Endothelial cell (in vitro differentiated cells): ENCODE data around the gene ZMPSTE24. TPM values are rescaled to one million over a fixed set of nuclear protein-coding genes. Genes with fewer than 3 reads are reported as not detected.

Experiments used
- DNase-seq: peaks from one replicate; pipeline ENCODE4 v3.0.0; 2021; ENCODE audit warnings: low spot score
- H3K27ac Mint-ChIP-seq: one replicate; pipeline ENCODE4 v1.8.0; 2021; ENCODE audit warnings: mixed read lengths, inconsistent platforms; ENCODE audit not compliant: unreplicated experiment
- H3K27me3 Mint-ChIP-seq: one replicate; pipeline ENCODE4 v1.8.0; 2021; ENCODE audit warnings: mild to moderate bottlenecking, moderate library complexity, mixed read lengths, inconsistent platforms; ENCODE audit not compliant: unreplicated experiment
- H3K36me3 Mint-ChIP-seq: one replicate; pipeline ENCODE4 v1.8.0; 2021; ENCODE audit warnings: mild to moderate bottlenecking, low read depth, mixed read lengths, inconsistent platforms; ENCODE audit not compliant: unreplicated experiment
- H3K4me1 Mint-ChIP-seq: one replicate; pipeline ENCODE4 v1.8.0; 2021; ENCODE audit warnings: mild to moderate bottlenecking, mixed read lengths, inconsistent platforms; ENCODE audit not compliant: unreplicated experiment
- H3K4me3 Mint-ChIP-seq: one replicate; pipeline ENCODE4 v1.8.0; 2021; ENCODE audit warnings: mild to moderate bottlenecking, mixed read lengths, inconsistent platforms; ENCODE audit not compliant: unreplicated experiment
- H3K9me3 Mint-ChIP-seq: one replicate; pipeline ENCODE4 v1.8.0; 2021; ENCODE audit warnings: mixed read lengths, inconsistent platforms; ENCODE audit not compliant: unreplicated experiment
- CTCF ChIP-seq: fragments of 200-600 bp; sonication (generic); IDR thresholded peaks from one replicate; pipeline ENCODE4 v1.5.0; 2021; ENCODE audit warnings: antibody characterized with exemption; ENCODE audit not compliant: unreplicated experiment
- total RNA-seq: library from RNA; stranded (reverse); fragmentation: NEBNext Ultra II Directional; extraction: Animal tissue kit (Norgen Biotek cat#: 25700); gene quantifications from one replicate; pipeline ENCODE4 v1.2.1, GENCODE V29; 2021; ENCODE audit not compliant: unreplicated experiment

Gene ZMPSTE24
- total RNA-seq, 1 donor from 2014 or later, result 32.9 TPM

GRCh38 chr1:40310983-40311642, 53.1 kb downstream of the ZMPSTE24 start:
- DNase-seq, result no peak

GRCh38 chr1:40311692-40312091, 53.7 kb downstream of the ZMPSTE24 start:
- Mint-ChIP-seq H3K9me3 (no peaks in the 10 kb centered on the region), H3K4me3 (no peak overlapping the region), H3K4me1 (peaks cover 5% of the 10 kb centered on the region), H3K27me3 (peaks cover 10% of the 10 kb centered on the region), H3K36me3 (no peaks in the 10 kb centered on the region), H3K27ac (no peak overlapping the region)
- DNase-seq, result no peak
- TF ChIP-seq CTCF, result no peak

More at GRCh38 chr1:40310983-40311642, 53.1 kb downstream of the ZMPSTE24 start:
- H3K4me1 Mint-ChIP-seq, result peaks cover 5% of the 10 kb centered on the region
- H3K9me3 Mint-ChIP-seq, result no peaks in the 10 kb centered on the region
- H3K36me3 Mint-ChIP-seq, result no peaks in the 10 kb centered on the region
- no peak overlapping the region for H3K27ac Mint-ChIP-seq
- no peak for TF ChIP-seq CTCF
- peaks cover 10% of the 10 kb centered on the region for H3K27me3 Mint-ChIP-seq
- H3K4me3 Mint-ChIP-seq, result no peak overlapping the region

- Mint-ChIP-seq H3K27ac (no peak overlapping the region), H3K9me3 (no peaks in the 10 kb centered on the region), H3K4me3 (no peak overlapping the region), H3K4me1 (peaks cover 7% of the 10 kb centered on the region), H3K27me3 (peaks cover 10% of the 10 kb centered on the region), H3K36me3 (no peaks in the 10 kb centered on the region)
- no peak for TF ChIP-seq CTCF
- DNase-seq, result no peak
Observed at GRCh38 chr1:40312238-40313205, 54.5 kb downstream of the ZMPSTE24 start.

- Mint-ChIP-seq H3K9me3 (no peaks in the 10 kb centered on the region), H3K4me1 (peaks cover 13% of the 10 kb centered on the region), H3K27ac (no peak overlapping the region), H3K4me3 (no peak overlapping the region), H3K36me3 (no peaks in the 10 kb centered on the region), H3K27me3 (peaks cover 15% of the 10 kb centered on the region)
- no peak for TF ChIP-seq CTCF
- no peak for DNase-seq
Observed at GRCh38 chr1:40313329-40313957, 55.4 kb downstream of the ZMPSTE24 start.
